ENCODE results near the gene ZNF660. TPM values are rescaled to one million over a fixed set of nuclear protein-coding genes. Genes with fewer than 3 reads are reported as not detected.
"Not testable (repeated sequence)": the region's sequence is repeated elsewhere in the genome, so short reads cannot be mapped to it uniquely, and the experiment has no call there.

Gene ZNF660
- total RNA-seq, 1 donor from 2014 or later: 0.30 TPM

DNA sequence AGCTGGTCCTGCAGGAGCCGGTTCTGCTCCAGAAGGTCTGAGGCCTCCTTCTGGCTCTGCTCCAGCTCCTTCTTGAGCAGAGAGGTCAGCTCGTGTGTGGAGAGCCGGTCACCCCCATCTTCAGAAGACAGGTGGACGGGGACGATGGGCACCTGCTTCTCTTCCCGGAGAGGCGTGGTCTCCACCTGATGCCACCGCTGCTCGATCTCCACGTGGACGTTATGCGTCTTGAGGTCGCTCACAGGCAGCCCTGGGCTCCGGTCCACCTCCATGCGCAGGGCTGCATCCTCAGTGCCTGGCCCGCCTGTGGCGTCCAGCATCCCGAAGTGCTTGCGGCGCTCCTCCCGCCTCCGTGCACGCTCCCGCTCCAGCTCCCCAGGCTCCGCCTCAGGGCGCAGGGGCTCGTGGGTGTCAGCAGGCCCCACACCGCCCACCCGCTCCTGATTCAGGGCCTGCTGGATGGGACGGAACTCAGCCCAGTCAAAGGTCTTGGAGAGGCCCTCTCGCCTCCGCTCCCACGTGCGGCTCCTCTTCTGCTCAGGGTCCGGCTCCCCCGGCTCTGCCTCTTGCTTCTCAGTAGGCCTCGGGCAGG lies 5.7 kb upstream of the ZNF660 start:
- intact Hi-C loops (cut with micrococcal nuclease); H3K27ac Mint-ChIP-seq; H3K4me3 Mint-ChIP-seq; H3K27me3 Mint-ChIP-seq; DNase-seq; H3K4me1 Mint-ChIP-seq; H3K36me3 Mint-ChIP-seq (ENCODE audit: low read depth): not testable (repeated sequence)
- peaks cover 21% of the 10 kb centered on the region for H3K9me3 Mint-ChIP-seq

DNA sequence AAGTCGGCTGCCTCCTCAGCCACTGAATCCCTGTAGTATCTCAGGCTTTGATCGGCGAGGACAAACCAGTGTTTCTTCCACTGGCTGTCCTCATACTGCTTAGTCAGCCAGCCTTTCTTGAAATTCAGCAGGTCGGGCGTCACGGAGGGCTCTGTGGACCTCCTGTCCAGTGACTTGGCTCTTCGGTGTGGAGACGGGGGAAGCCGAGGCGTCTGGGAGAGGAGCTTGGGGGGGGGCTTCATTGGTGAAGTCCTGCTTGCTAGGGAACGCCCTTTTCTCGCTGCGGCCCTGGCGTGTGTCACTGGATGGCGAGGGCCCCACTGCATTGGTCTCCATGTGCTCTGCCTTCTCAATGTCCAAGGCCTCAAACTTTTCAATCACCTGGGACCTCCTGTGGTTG lies 5.0 kb upstream of the ZNF660 start:
- not testable (repeated sequence) for H3K36me3 Mint-ChIP-seq (ENCODE audit: low read depth); H3K27me3 Mint-ChIP-seq

DNA sequence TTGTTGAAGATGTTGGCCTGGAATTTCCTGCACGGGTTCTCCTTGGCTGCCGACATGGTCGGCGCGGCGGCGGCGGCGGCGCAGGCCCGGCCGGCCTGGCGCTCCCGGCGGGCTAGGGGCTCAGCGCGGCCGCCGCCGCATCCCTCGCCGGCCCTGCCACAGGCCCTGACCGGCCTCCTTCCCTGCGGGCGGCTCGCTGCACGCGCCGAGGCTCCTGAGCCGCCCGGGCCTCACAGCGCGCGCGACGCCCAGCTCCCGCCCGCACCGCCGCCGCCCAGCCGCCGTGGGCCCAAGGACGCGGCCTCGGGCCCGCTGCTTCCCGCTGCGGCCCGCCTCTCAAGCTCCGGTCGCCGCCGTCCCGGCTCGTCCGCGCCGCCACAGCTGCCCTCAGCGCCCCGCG lies 3.8 kb upstream of the ZNF660 start:
- intact Hi-C loops (cut with micrococcal nuclease); H3K36me3 Mint-ChIP-seq (ENCODE audit: low read depth); H3K4me3 Mint-ChIP-seq; DNase-seq; H3K4me1 Mint-ChIP-seq; H3K27ac Mint-ChIP-seq: not testable (repeated sequence)
- Mint-ChIP-seq H3K27me3 (peaks cover 13% of the 10 kb centered on the region), H3K9me3 (peaks cover 30% of the 10 kb centered on the region)

More for the DNA sequence above, 5.0 kb upstream of the ZNF660 start:
- DNase-seq; intact Hi-C loops (cut with micrococcal nuclease); H3K4me1 Mint-ChIP-seq; H3K4me3 Mint-ChIP-seq; H3K27ac Mint-ChIP-seq: not testable (repeated sequence)
- peaks cover 22% of the 10 kb centered on the region for H3K9me3 Mint-ChIP-seq

DNA sequence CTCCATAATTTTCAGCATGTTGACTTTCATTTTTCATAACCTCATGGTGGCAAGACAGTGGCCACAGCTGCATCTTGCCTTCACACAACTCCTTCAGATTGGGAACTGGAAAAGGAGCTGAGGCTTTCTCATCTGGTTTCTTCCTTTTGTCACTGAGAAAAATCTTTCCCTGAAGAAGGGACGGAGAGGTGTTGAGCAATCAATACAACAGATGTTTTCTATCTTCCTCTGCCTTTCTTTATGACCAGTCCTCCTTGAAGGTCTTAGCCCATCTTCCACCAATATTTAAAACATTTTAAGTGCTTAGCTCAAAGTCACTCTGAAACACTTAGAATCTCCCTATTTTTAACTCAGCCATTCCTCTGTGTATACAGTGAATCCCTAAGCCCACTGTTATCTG lies 11.9 kb downstream of the ZNF660 start:
- Mint-ChIP-seq H3K4me3 (no peak overlapping the region), H3K4me1 (no peaks in the 10 kb centered on the region), H3K27ac (no peak overlapping the region), H3K27me3 (no peaks in the 10 kb centered on the region), H3K9me3 (peaks cover 27% of the 10 kb centered on the region), H3K36me3 (ENCODE audit: low read depth) (no peaks in the 10 kb centered on the region)
- intact Hi-C loops (cut with micrococcal nuclease): no loop called here
- no peak for DNase-seq

DNA sequence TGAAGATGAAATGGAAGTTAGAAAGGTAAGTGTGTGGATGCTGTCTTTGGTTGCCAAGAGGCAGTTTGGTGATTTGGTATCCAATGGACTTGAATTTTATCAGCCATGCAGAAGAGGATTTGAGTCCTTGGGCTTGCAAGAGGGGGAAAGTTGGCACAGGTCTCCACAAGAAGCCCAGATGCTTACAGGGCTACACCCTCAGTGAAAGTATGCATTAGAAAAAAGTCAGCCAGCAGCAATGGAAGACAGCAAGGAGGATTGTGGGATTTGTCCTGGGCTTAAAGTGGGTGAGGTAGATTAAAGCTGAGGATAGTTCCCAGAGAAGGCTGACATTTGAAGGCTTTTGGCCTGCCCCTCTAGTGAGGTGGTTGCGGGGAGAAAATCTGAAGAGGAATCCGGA lies 17.0 kb downstream of the ZNF660 start:
- Mint-ChIP-seq H3K27ac (no peak overlapping the region), H3K27me3 (no peaks in the 10 kb centered on the region), H3K36me3 (ENCODE audit: low read depth) (no peaks in the 10 kb centered on the region), H3K4me1 (no peaks in the 10 kb centered on the region), H3K4me3 (no peak overlapping the region), H3K9me3 (peaks cover 12% of the 10 kb centered on the region)
- intact Hi-C loops (cut with micrococcal nuclease): no loop called here
- no peak for DNase-seq

DNA sequence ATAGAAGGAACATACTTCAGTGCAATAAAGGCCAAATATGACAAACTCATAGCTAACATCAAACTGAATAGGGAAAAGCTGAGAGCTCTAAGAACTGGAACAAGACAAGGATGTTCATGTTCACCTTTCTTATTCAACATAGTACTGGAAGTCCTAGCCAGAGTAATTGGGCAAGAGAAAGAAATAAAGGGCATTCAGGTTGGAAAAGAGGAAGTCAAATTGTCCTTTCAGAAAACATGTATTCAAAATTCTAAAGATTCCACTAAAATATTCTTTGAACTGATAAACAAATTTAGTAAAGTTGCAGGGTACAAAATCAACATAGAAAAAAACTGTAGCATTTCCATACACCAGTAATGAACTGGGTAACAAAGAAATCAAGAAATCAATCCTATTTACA lies 27.9 kb downstream of the ZNF660 start:
- Mint-ChIP-seq H3K27ac (no peak overlapping the region), H3K27me3 (no peaks in the 10 kb centered on the region), H3K4me3 (no peak overlapping the region), H3K9me3 (peaks cover 17% of the 10 kb centered on the region), H3K4me1 (no peaks in the 10 kb centered on the region), H3K36me3 (ENCODE audit: low read depth) (no peaks in the 10 kb centered on the region)
- DNase-seq: no peak
- intact Hi-C loops (cut with micrococcal nuclease): no loop called here

DNA sequence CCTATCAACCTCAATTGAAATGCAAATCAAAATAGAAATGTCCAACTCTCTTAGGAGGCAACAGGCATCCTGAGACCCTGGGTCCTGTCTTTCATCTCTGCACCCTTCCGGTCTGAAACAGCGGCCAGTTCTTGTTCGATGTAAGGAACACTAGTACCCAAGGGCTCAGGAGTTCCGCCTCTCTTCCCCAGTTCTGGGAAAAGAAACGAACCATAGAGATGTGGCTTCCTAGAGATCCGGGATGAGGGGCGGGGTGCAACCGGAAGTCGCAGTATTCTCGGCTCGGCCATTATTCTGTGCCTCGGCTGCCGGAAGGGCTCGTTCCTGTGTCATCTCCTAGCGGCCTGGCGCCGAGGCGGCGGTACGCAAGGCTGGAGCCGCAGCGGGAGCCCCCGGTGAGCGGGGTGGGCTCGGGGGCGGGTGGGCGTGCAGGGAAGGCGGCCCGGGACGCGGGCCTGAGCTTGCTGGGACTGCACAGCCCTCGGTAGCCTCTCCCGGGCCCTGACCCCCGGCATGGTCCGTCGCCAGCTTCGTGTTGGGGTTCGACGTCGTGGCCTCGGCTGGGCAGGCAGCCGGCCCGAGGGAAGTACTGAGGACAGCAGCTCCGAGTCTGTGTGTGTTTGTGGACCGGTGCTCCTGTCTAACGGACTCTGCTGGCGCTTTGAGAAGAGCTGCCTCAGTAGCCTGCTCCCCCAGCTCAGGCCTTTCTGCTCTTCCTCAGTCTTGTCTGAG lies 40.2 kb downstream of the ZNF660 start, which contains the start of gene ZNF197:
Gene ZNF197 (plus strand): TSS at position 288 of the 732 bp plus-strand sequence. CDS start 4,119 bp downstream, outside the sequence.
- intact Hi-C loops (cut with micrococcal nuclease): loop anchor here (1.0 to 10.0 kb wide), 5 partner anchors 24 to 288 kb away; partner anchors contain the start of genes KIAA1143, KIF15, TCAIM and TMEM42
- Mint-ChIP-seq H3K27me3 (no peaks in the 10 kb centered on the region), H3K4me3 (peak within 1 kb of the TSS; percentile 90)

DNA sequence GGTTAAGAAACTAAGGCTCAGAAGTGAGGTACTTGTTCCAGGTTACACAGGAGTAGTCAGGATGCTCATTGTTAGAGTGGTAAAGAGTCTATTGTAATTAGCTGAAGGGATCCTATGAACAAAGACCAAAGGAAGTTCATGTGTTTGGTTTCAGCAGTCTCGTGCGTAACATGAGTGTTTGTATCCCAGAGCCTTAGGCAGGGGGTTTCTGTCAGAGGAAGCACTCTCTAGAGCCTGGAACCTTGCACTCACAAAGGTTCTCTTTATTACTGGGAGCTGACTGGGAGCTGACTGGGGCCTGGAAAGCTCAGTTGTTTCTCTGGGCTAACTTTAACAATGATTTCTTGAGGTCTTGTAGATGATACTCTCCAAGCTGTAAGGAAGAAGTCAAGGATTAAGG lies 44.0 kb downstream of the ZNF660 start:
- H3K27me3 Mint-ChIP-seq: no peaks in the 10 kb centered on the region
- H3K4me1 Mint-ChIP-seq: peaks cover 14% of the 10 kb centered on the region
- intact Hi-C loops (cut with micrococcal nuclease): loop anchor here (5.0 to 10.0 kb wide), 2 partner anchors 114 to 291 kb away; partner anchors contain the start of gene TCAIM
- H3K9me3 Mint-ChIP-seq: peaks cover 5% of the 10 kb centered on the region
- no peak overlapping the region for H3K4me3 Mint-ChIP-seq
- no peak for DNase-seq
- H3K36me3 Mint-ChIP-seq (ENCODE audit: low read depth): peaks cover 57% of the 10 kb centered on the region
- no peak overlapping the region for H3K27ac Mint-ChIP-seq

More for the DNA sequence above, 40.2 kb downstream of the ZNF660 start, which contains the start of gene ZNF197:
- DNase-seq: peak; percentile 88
- Mint-ChIP-seq H3K36me3 (ENCODE audit: low read depth) (peaks cover 28% of the 10 kb centered on the region), H3K9me3 (no peaks in the 10 kb centered on the region), H3K27ac (peak within 1 kb of the TSS; percentile 81), H3K4me1 (peaks cover 14% of the 10 kb centered on the region)

DNA sequence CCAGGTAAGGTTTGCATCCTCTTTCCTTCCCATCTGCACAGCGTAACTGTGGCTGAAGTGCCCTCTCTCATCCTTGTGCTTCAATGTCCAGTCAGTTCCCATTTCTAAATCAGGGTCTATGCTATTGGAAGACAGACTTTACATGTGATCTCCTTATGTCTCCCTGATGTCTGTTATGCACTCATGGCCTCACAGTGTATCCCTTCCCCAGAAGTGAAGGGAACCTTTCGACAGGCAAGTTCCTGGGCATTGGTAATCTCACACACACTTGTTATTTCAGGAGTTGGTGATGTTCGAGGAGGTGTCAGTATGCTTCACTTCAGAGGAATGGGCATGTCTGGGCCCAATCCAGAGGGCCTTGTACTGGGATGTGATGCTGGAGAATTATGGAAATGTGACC lies 47.4 kb downstream of the ZNF660 start:
- no peaks in the 10 kb centered on the region for H3K27me3 Mint-ChIP-seq
- DNase-seq: no peak

DNA sequence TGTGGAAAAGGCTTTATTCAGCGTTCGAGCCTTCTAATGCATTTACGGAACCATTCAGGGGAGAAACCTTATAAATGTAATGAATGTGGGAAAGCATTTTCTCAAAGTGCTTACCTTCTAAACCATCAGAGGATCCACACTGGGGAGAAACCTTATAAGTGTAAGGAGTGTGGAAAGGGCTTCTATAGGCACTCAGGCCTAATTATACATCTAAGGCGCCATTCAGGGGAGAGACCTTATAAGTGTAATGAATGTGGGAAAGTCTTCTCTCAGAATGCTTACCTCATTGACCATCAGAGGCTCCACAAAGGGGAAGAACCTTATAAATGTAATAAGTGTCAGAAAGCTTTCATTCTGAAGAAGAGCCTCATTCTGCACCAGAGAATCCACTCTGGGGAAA lies 57.6 kb downstream of the ZNF660 start:
- intact Hi-C loops (cut with micrococcal nuclease): no loop called here
- peaks cover 48% of the 10 kb centered on the region for H3K9me3 Mint-ChIP-seq

More for the DNA sequence above, 47.4 kb downstream of the ZNF660 start:
- no peak overlapping the region for H3K27ac Mint-ChIP-seq
- peaks cover 83% of the 10 kb centered on the region for H3K36me3 Mint-ChIP-seq (ENCODE audit: low read depth)
- peaks cover 18% of the 10 kb centered on the region for H3K9me3 Mint-ChIP-seq
- peaks cover 1% of the 10 kb centered on the region for H3K4me1 Mint-ChIP-seq
- no peak overlapping the region for H3K4me3 Mint-ChIP-seq
- intact Hi-C loops (cut with micrococcal nuclease): no loop called here

DNA sequence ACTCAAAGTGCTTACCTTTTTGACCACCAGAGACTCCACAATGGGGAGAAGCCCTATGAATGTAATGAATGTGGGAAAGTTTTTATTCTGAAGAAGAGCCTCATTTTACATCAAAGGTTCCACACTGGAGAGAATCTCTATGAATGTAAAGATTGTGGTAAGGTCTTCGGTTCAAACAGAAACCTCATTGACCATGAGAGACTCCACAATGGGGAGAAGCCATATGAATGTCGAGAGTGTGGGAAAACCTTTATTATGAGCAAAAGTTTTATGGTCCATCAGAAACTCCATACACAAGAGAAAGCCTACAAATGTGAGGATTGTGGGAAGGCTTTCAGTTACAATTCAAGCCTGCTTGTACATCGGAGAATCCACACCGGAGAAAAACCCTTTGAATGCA lies 58.3 kb downstream of the ZNF660 start:
- intact Hi-C loops (cut with micrococcal nuclease): no loop called here
- no peak overlapping the region for H3K27ac Mint-ChIP-seq
- DNase-seq: no peak
- H3K4me3 Mint-ChIP-seq: no peak overlapping the region
- H3K27me3 Mint-ChIP-seq: no peaks in the 10 kb centered on the region
- peaks cover 1% of the 10 kb centered on the region for H3K4me1 Mint-ChIP-seq
- peaks cover 47% of the 10 kb centered on the region for H3K9me3 Mint-ChIP-seq
- peaks cover 76% of the 10 kb centered on the region for H3K36me3 Mint-ChIP-seq (ENCODE audit: low read depth)

More for the DNA sequence above, 57.6 kb downstream of the ZNF660 start:
- no peak for DNase-seq
- peaks cover 77% of the 10 kb centered on the region for H3K36me3 Mint-ChIP-seq (ENCODE audit: low read depth)
- H3K4me1 Mint-ChIP-seq: no peaks in the 10 kb centered on the region
- H3K4me3 Mint-ChIP-seq: no peak overlapping the region
- no peak overlapping the region for H3K27ac Mint-ChIP-seq
- no peaks in the 10 kb centered on the region for H3K27me3 Mint-ChIP-seq

DNA sequence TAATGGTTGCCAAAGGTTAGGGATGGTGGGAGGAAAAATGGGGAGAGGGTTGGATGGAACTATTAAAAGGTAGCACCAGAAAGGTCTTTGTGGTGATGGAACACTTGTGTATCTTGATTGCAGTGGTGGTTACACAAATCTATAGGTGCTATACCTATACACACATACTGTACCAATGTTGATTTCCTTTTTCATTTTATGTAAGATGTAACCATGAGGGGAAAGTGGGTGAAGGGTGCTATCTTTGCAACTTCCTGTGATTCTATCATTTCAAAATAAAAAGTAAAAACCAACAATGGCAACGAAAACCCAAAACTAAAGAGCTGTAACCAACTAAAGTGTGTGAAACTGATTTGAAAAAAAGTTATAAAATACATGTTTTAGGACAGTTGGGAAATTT lies 63.0 kb downstream of the ZNF660 start:
- no peak for DNase-seq
- Mint-ChIP-seq H3K36me3 (ENCODE audit: low read depth) (peaks cover 54% of the 10 kb centered on the region), H3K4me3 (peak overlapping the region; percentile 85), H3K4me1 (peaks cover 5% of the 10 kb centered on the region), H3K27me3 (no peaks in the 10 kb centered on the region), H3K27ac (no peak overlapping the region), H3K9me3 (peaks cover 25% of the 10 kb centered on the region)
- intact Hi-C loops (cut with micrococcal nuclease): loop anchor here (2.0 kb wide), 1 partner anchor 23 kb away; the partner anchor contains the start of gene ZNF197

DNA sequence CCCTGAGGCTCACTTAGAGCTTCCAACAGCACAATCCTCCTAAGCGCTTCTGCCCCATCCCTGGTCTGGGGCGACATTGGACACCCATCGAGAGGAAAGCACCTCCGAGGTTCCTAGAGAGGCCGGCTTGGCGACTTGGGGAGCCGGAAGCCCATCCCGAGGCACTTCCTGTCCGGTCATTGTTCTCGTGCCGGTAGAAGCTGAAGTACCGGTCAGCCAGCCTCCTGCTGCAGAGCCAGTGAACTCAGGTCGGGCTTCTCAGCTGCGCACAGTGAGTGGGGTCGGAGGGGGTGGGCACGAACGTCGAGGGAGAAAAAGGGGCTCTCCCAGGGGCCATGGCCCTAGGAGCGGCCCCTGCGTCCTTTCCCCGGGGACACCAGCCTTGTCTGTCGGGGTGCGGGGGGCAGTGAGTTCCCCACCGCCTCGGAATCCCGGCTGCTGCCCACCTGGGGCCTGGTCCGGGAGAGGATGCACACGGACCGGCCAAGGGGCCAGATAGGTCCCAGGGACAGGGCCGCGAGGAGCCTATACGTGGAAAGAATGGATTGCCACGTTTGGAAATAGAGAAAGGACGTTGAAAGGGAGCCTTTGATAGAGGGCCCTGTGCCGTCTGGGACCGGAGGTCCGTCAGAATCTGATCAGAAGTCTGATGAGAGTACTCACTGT lies 63.9 kb downstream of the ZNF660 start, which contains the start of gene ZNF35:
Gene ZNF35 (plus strand): TSS at position 169 of the 666 bp plus-strand sequence. CDS start 2,336 bp downstream, outside the sequence.
- H3K27ac Mint-ChIP-seq: peak within 1 kb of the TSS; percentile 58
- peaks cover 52% of the 10 kb centered on the region for H3K36me3 Mint-ChIP-seq (ENCODE audit: low read depth)
- peaks cover 28% of the 10 kb centered on the region for H3K9me3 Mint-ChIP-seq

More for the DNA sequence above, 63.9 kb downstream of the ZNF660 start, which contains the start of gene ZNF35:
- intact Hi-C loops (cut with micrococcal nuclease): loop anchor here (2.0 kb wide), 1 partner anchor 24 kb away; the partner anchor contains the start of gene ZNF197
- Mint-ChIP-seq H3K4me3 (peak within 1 kb of the TSS; percentile 85), H3K27me3 (no peaks in the 10 kb centered on the region), H3K4me1 (peaks cover 5% of the 10 kb centered on the region)
- peak; percentile 76 for DNase-seq

Data from activated CD4-positive, alpha-beta T cell treated with anti-CD3 and anti-CD28 coated beads, Interleukin-2, amount 10 ng/mL, durations not matched to agents 24 days and 14 days (primary cell).